SU-DHL-6 (cell line): Measurements from ENCODE around the gene TOP3A.

ENCODE experiments used
- H2AFZ ChIP-seq: fragments of 200-600 bp; sonication (generic); 2 replicates; pipeline ENCODE4 v1.6.1; 2014; ENCODE audit warnings: low read depth, mild to moderate bottlenecking, moderate library complexity, mixed read lengths, antibody characterized with exemption, low read length; ENCODE audit not compliant: severe bottlenecking
- H3F3A ChIP-seq: fragments of 200-600 bp; shearing (Covaris generic); 2 replicates; pipeline ENCODE4 v1.6.0; 2016; ENCODE audit warnings: antibody characterized with exemption, mild to moderate bottlenecking; ENCODE audit not compliant: insufficient read depth
- H3K27ac ChIP-seq: fragments of 200-600 bp; sonication (generic); 2 replicates; pipeline ENCODE4 v1.5.1; 2016; ENCODE audit warnings: low read depth, mild to moderate bottlenecking, low read length, moderate library complexity, mixed read lengths
- H3K27me3 ChIP-seq: fragments of 200-600 bp; sonication (generic), shearing (Covaris generic); 2 replicates; pipeline ENCODE4 v1.6.0; 2014; ENCODE audit warnings: mild to moderate bottlenecking, low read length
- H3K36me3 ChIP-seq: fragments of 200-600 bp; sonication (generic); 2 replicates; pipeline ENCODE4 v1.6.1; 2014; ENCODE audit warnings: mild to moderate bottlenecking, low read length, mixed read lengths
- H3K4me2 ChIP-seq: fragments of 300-600, 200-600 bp; shearing (Covaris generic), sonication (generic); 2 replicates; pipeline ENCODE4 v1.6.0; 2014; ENCODE audit warnings: low read length, low read depth, mild to moderate bottlenecking; ENCODE audit not compliant: poor library complexity, severe bottlenecking
- H3K4me3 ChIP-seq: fragments of 200-600 bp; sonication (generic); 2 replicates; pipeline ENCODE4 v1.5.1; 2014; ENCODE audit warnings: antibody characterized with exemption, low read length, mild to moderate bottlenecking, mixed read lengths; ENCODE audit not compliant: insufficient read depth, poor library complexity, severe bottlenecking
- H3K79me2 ChIP-seq: fragments of 200-600 bp; sonication (generic); 2 replicates; pipeline ENCODE4 v1.6.1; 2014; ENCODE audit warnings: mild to moderate bottlenecking, low read length, moderate library complexity; ENCODE audit not compliant: insufficient read depth
- H3K9ac ChIP-seq: fragments of 200-600 bp; sonication (generic); 2 replicates; pipeline ENCODE4 v1.7.0; 2014; ENCODE audit warnings: mild to moderate bottlenecking, low read length
- H3K9me2 ChIP-seq: fragments of 200-600 bp; sonication (generic); replicated peaks from 2 replicates; pipeline ENCODE4 v1.6.1; 2014; ENCODE audit warnings: low read length; ENCODE audit not compliant: insufficient read depth
- H3K9me3 ChIP-seq: fragments of 200-600 bp; sonication (generic); 2 replicates; pipeline ENCODE4 v1.6.1; 2014; ENCODE audit warnings: low read length, mixed read lengths; ENCODE audit not compliant: insufficient read depth
- H4K20me1 ChIP-seq: fragments of 200-600 bp; sonication (generic); 2 replicates; pipeline ENCODE4 v1.6.1; 2014; ENCODE audit warnings: low read depth, mild to moderate bottlenecking, antibody characterized with exemption, low read length, moderate library complexity, mixed read lengths
- CTCF ChIP-seq: fragments of 200-600 bp; sonication (generic); IDR thresholded peaks from one replicate; pipeline ENCODE4 v1.5.1; 2017; ENCODE audit warnings: antibody characterized with exemption, mild to moderate bottlenecking, low read length, moderate library complexity; ENCODE audit not compliant: insufficient read depth, poor library complexity, severe bottlenecking
- EZH2phosphoT487 ChIP-seq: fragments of 200-600 bp; sonication (generic), shearing (Covaris generic); conservative IDR thresholded peaks from 2 replicates; pipeline ENCODE4 v1.6.1; 2018; ENCODE audit warnings: mild to moderate bottlenecking, antibody characterized with exemption, low read length, moderate library complexity, mixed read lengths

The TOP3A gene

GRCh38 chr17:18228176-18228682, 86.6 kb downstream of the TOP3A start:
- H3K27me3 ChIP-seq, result no peaks in the 10 kb centered on the region
- no peaks in the 10 kb centered on the region for H3K9me2 ChIP-seq
- H3K27ac ChIP-seq, result no peak overlapping the region
- H3F3A ChIP-seq, result no peaks in the 10 kb centered on the region
- no peaks in the 10 kb centered on the region for H3K36me3 ChIP-seq
- H3K4me2 ChIP-seq, result no peak overlapping the region
- TF ChIP-seq CTCF, result no peak
- TF ChIP-seq EZH2phosphoT487, result no peak
- H3K4me3 ChIP-seq, result no peak overlapping the region
- H4K20me1 ChIP-seq, result no peaks in the 10 kb centered on the region
- no peaks in the 10 kb centered on the region for H3K9me3 ChIP-seq
- H3K9ac ChIP-seq, result no peak overlapping the region
- H3K79me2 ChIP-seq, result no peaks in the 10 kb centered on the region
- H2AFZ ChIP-seq, result no peak overlapping the region

- Histone ChIP-seq H3K27ac (no peak overlapping the region), H3K9me2 (no peaks in the 10 kb centered on the region), H3K36me3 (no peaks in the 10 kb centered on the region), H3K27me3 (no peaks in the 10 kb centered on the region), H4K20me1 (no peaks in the 10 kb centered on the region), H3F3A (no peaks in the 10 kb centered on the region), H3K9me3 (no peaks in the 10 kb centered on the region), H3K9ac (no peak overlapping the region), H2AFZ (no peak overlapping the region), H3K4me3 (no peak overlapping the region), H3K4me2 (no peak overlapping the region), H3K79me2 (no peaks in the 10 kb centered on the region)
- TF ChIP-seq EZH2phosphoT487 (no peak), CTCF (no peak)
Observed at GRCh38 chr17:18227635-18228034, 87.2 kb downstream of the TOP3A start.

- Histone ChIP-seq H3K36me3 (no peaks in the 10 kb centered on the region), H3K9ac (peak overlapping the region; percentile 68), H3F3A (no peaks in the 10 kb centered on the region), H3K79me2 (no peaks in the 10 kb centered on the region), H3K4me2 (peak overlapping the region; percentile 95), H3K9me2 (no peaks in the 10 kb centered on the region), H3K27ac (no peak overlapping the region), H3K9me3 (no peaks in the 10 kb centered on the region), H2AFZ (peak overlapping the region; percentile 65), H3K4me3 (peak overlapping the region; percentile 77), H3K27me3 (no peaks in the 10 kb centered on the region), H4K20me1 (no peaks in the 10 kb centered on the region)
- TF ChIP-seq CTCF (no peak), EZH2phosphoT487 (no peak)
Observed at GRCh38 chr17:18226284-18226945, 88.4 kb downstream of the TOP3A start.
